Rectal smooth muscle tissue (tissue), 1 donor: ENCODE data around the gene C20orf202.

ENCODE experiments used
- H3K27ac ChIP-seq: one replicate; pipeline ENCODE4 v1.7.0; 2013; ENCODE audit warnings: low read depth, low read length, inconsistent platforms
- H3K27me3 ChIP-seq: one replicate; pipeline ENCODE4 v1.7.0; 2013; ENCODE audit warnings: low read length; ENCODE audit not compliant: control insufficient read depth, insufficient read depth
- H3K36me3 ChIP-seq: one replicate; pipeline ENCODE4 v1.7.0; 2013; ENCODE audit warnings: low read length; ENCODE audit not compliant: control insufficient read depth, insufficient read depth
- H3K4me1 ChIP-seq: one replicate; pipeline ENCODE4 v1.7.0; 2013; ENCODE audit warnings: low read length; ENCODE audit not compliant: control insufficient read depth, insufficient read depth
- H3K4me3 ChIP-seq: one replicate; pipeline ENCODE4 v1.7.0; 2013; ENCODE audit warnings: low read length
- H3K9ac ChIP-seq: one replicate; pipeline ENCODE4 v1.7.0; 2013; ENCODE audit warnings: low read length

Gene C20orf202

GRCh38 chr20:1185790-1186334 lies 17.4 kb upstream of the C20orf202 start:
- no peaks in the 10 kb centered on the region for H3K4me1 ChIP-seq
- H3K4me3 ChIP-seq: no peak overlapping the region
- no peak overlapping the region for H3K27ac ChIP-seq
- H3K36me3 ChIP-seq: no peaks in the 10 kb centered on the region
- no peaks in the 10 kb centered on the region for H3K27me3 ChIP-seq
- H3K9ac ChIP-seq: no peak overlapping the region

GRCh38 chr20:1186367-1186991 lies 16.8 kb upstream of the C20orf202 start:
- no peak overlapping the region for H3K4me3 ChIP-seq
- H3K36me3 ChIP-seq: no peaks in the 10 kb centered on the region
- H3K9ac ChIP-seq: no peak overlapping the region
- no peaks in the 10 kb centered on the region for H3K4me1 ChIP-seq
- H3K27me3 ChIP-seq: no peaks in the 10 kb centered on the region
- no peak overlapping the region for H3K27ac ChIP-seq

GRCh38 chr20:1187605-1188171 lies 15.6 kb upstream of the C20orf202 start:
- H3K27me3 ChIP-seq: no peaks in the 10 kb centered on the region
- no peak overlapping the region for H3K9ac ChIP-seq
- H3K36me3 ChIP-seq: no peaks in the 10 kb centered on the region
- H3K4me1 ChIP-seq: no peaks in the 10 kb centered on the region
- no peak overlapping the region for H3K4me3 ChIP-seq
- H3K27ac ChIP-seq: no peak overlapping the region

DNA sequence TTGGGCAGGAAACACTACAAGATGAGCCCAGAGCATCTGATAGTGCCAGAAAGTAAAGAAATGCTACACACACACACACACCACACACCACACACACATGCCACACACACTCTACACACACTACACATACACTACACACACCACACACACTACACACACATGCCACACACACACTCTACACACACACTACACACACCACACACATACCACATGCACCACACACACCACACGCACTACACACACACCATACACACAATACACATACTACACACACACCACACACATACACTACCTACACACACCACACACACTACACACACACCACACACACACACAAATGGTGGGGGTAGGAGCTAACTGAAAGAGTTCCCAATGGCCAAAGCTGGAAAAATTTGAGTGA lies 14.9 kb upstream of the C20orf202 start:
- Histone ChIP-seq H3K27me3 (no peaks in the 10 kb centered on the region), H3K4me1 (no peaks in the 10 kb centered on the region), H3K36me3 (no peaks in the 10 kb centered on the region), H3K9ac (no peak overlapping the region), H3K4me3 (no peak overlapping the region), H3K27ac (no peak overlapping the region)

GRCh38 chr20:1189827-1190226 lies 13.4 kb upstream of the C20orf202 start:
- Histone ChIP-seq H3K9ac (no peak overlapping the region), H3K27ac (no peak overlapping the region), H3K4me1 (no peaks in the 10 kb centered on the region), H3K36me3 (no peaks in the 10 kb centered on the region), H3K4me3 (no peak overlapping the region), H3K27me3 (no peaks in the 10 kb centered on the region)

- Histone ChIP-seq H3K27me3 (no peaks in the 10 kb centered on the region), H3K36me3 (no peaks in the 10 kb centered on the region)
These were observed 12.4 kb upstream of the C20orf202 start for GRCh38 chr20:1190847-1191246.

DNA sequence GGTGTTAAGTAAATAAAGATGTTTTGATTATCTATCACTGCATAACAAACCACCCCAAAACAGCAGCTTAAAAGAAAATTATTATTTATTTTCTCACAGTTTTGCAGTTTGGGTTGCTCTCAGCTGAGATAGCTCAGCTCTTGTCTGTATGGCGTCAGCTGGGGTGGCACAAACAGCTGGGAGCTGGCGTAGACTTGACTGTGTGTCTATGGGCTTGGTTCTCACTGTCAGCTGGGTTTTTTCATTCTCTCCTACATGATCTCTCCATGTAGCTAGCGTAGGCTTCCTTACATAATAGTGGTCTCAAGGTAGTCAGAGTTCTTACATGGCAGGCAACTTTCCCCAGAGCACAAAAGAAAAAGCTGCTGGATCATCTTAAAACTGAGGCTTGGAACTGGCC lies 12.0 kb upstream of the C20orf202 start:
- no peaks in the 10 kb centered on the region for H3K27me3 ChIP-seq
- no peak overlapping the region for H3K9ac ChIP-seq
- no peak overlapping the region for H3K27ac ChIP-seq
- H3K4me3 ChIP-seq: no peak overlapping the region
- no peaks in the 10 kb centered on the region for H3K36me3 ChIP-seq
- no peaks in the 10 kb centered on the region for H3K4me1 ChIP-seq

More at GRCh38 chr20:1190847-1191246, 12.4 kb upstream of the C20orf202 start:
- no peak overlapping the region for H3K27ac ChIP-seq
- H3K4me3 ChIP-seq: no peak overlapping the region
- H3K9ac ChIP-seq: no peak overlapping the region
- no peaks in the 10 kb centered on the region for H3K4me1 ChIP-seq

DNA sequence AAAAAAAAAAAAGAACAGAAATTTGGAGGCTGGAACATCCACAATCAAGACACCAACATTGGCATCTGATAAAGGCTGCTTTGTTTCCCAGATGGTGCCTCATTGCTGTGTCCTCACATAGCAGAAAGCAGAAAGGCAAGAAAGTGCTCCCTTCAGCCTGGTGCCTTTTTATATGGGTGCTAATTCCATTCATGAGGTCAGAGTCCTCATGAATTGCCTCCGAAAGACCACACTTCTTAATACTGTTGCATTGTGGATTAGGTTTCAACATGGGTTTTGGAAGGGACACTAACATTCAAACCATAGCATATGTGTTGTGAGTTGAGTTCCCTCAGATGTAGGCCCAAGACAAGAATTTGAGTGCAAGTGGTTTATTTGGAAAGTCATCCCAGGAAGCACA lies 8.0 kb upstream of the C20orf202 start:
- H3K27me3 ChIP-seq: no peaks in the 10 kb centered on the region
- no peak overlapping the region for H3K4me3 ChIP-seq
- H3K4me1 ChIP-seq: no peaks in the 10 kb centered on the region
- H3K36me3 ChIP-seq: no peaks in the 10 kb centered on the region
- H3K9ac ChIP-seq: no peak overlapping the region
- no peak overlapping the region for H3K27ac ChIP-seq

DNA sequence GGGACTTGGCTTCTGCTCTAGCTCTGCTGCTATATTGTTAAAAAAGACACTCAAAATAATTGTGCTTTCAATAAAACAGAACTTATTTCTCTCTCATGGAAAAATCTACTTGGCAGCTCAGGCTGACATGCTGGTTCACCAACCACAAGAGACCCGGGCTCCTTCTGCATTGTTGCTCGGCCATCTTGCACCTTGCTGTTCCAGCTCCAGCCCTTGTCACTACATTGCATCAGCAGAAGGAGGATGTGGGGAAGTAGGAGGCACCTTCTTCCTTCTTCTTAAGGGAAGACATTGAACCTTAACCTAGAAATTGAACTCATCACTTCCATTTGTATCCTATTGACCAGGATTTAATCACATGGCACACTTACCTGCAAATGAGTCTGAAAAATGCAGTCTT lies 6.6 kb upstream of the C20orf202 start:
- H3K27me3 ChIP-seq: no peaks in the 10 kb centered on the region
- no peak overlapping the region for H3K4me3 ChIP-seq
- no peak overlapping the region for H3K27ac ChIP-seq
- H3K36me3 ChIP-seq: no peaks in the 10 kb centered on the region
- no peaks in the 10 kb centered on the region for H3K4me1 ChIP-seq
- H3K9ac ChIP-seq: no peak overlapping the region

- Histone ChIP-seq H3K36me3 (no peaks in the 10 kb centered on the region), H3K4me3 (no peak overlapping the region), H3K4me1 (no peaks in the 10 kb centered on the region), H3K27ac (no peak overlapping the region), H3K9ac (no peak overlapping the region), H3K27me3 (no peaks in the 10 kb centered on the region)
These were observed 5.5 kb upstream of the C20orf202 start for GRCh38 chr20:1197801-1198200.

DNA sequence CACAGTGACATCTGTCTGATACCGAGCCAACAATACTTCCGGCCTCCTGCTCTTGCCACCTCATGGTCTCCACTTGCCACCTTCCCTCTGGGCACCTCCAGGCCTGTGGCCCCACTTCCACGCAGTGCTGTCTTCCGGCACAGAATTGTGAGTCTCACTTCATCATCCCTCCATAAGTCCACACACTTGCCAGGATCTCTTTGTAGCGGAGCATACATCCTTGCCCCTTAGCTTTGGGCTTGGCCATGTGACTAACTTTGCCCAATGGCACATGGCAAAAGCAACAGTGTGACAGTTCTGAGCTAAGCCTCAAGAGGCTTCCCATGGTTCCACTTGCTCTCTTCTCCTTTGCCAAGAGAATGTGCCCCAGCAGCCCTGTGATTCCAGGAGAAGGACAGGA lies 4.5 kb upstream of the C20orf202 start:
- Histone ChIP-seq H3K36me3 (no peaks in the 10 kb centered on the region), H3K27ac (no peak overlapping the region), H3K9ac (no peak overlapping the region), H3K4me3 (no peak overlapping the region), H3K4me1 (no peaks in the 10 kb centered on the region), H3K27me3 (no peaks in the 10 kb centered on the region)

- H3K4me1 ChIP-seq: no peaks in the 10 kb centered on the region
These were observed 3.9 kb upstream of the C20orf202 start for GRCh38 chr20:1199212-1199873.

More at GRCh38 chr20:1199212-1199873, 3.9 kb upstream of the C20orf202 start:
- Histone ChIP-seq H3K27ac (no peak overlapping the region), H3K27me3 (no peaks in the 10 kb centered on the region), H3K9ac (no peak overlapping the region), H3K4me3 (no peak overlapping the region), H3K36me3 (no peaks in the 10 kb centered on the region)
